Fibroblast of lung (primary cell): ENCODE measurements around the gene FBXL17. TPM values are rescaled to one million over a fixed set of nuclear protein-coding genes. Genes with fewer than 3 reads are reported as not detected.

Experiments
- DNase-seq, 2 donors: peaks; one replicate each; pipeline versions ENCODE4 v3.0.0 to v3.0.0-alpha.2; 2010; ENCODE audit warnings: low read depth in 2 of 2
- H2AFZ ChIP-seq: 2 replicates; pipeline ENCODE4 v1.5.1; 2012; ENCODE audit warnings: low read length, control low read depth, inconsistent platforms
- H3K27ac ChIP-seq: 2 replicates; pipeline ENCODE4 v1.5.1; 2011; ENCODE audit warnings: low read length, control low read depth; ENCODE audit not compliant: insufficient read depth
- H3K27me3 ChIP-seq: 2 replicates; pipeline ENCODE4 v1.5.1; 2011; ENCODE audit warnings: mild to moderate bottlenecking, low read length; ENCODE audit not compliant: control insufficient read depth, insufficient read depth
- H3K36me3 ChIP-seq: 2 replicates; pipeline ENCODE4 v1.5.1; 2011; ENCODE audit warnings: low read length; ENCODE audit not compliant: control insufficient read depth, insufficient read depth
- H3K4me1 ChIP-seq: 2 replicates; pipeline ENCODE4 v1.5.1; 2011; ENCODE audit warnings: low read length; ENCODE audit not compliant: control insufficient read depth, insufficient read depth; ENCODE audit errors: extremely low read depth
- H3K4me2 ChIP-seq: 2 replicates; pipeline ENCODE4 v1.5.1; 2011; ENCODE audit warnings: low read length, control low read depth; ENCODE audit not compliant: insufficient read depth; ENCODE audit errors: extremely low read depth
- H3K4me3 ChIP-seq, 4 experiments: fragments of 200-600 bp in 1 of 4; sonication (generic) in 1 of 4; replicated peaks in 1 of 4; 2 replicates each; pipeline ENCODE4 v1.5.1; 2011 to 2016; ENCODE audit warnings: low read length in 4 of 4, low read depth in 3 of 4, mild to moderate bottlenecking in 3 of 4, control low read depth in 2 of 4, inconsistent platforms in 1 of 4, mixed read lengths in 1 of 4; ENCODE audit not compliant: insufficient read depth in 1 of 4; ENCODE audit errors: control extremely low read depth in 1 of 4
- H3K79me2 ChIP-seq: 2 replicates; pipeline ENCODE4 v1.5.1; 2012; ENCODE audit warnings: mild to moderate bottlenecking, low read length, inconsistent platforms; ENCODE audit not compliant: control insufficient read depth, insufficient read depth
- H3K9ac ChIP-seq: 2 replicates; pipeline ENCODE4 v1.5.1; 2011; ENCODE audit warnings: mild to moderate bottlenecking, low read length, control low read depth; ENCODE audit not compliant: insufficient read depth
- H3K9me3 ChIP-seq: 2 replicates; pipeline ENCODE4 v1.5.1; 2012; ENCODE audit warnings: low read depth, low read length; ENCODE audit not compliant: control insufficient read depth, insufficient read depth
- H4K20me1 ChIP-seq: 2 replicates; pipeline ENCODE4 v1.5.1; 2011; ENCODE audit warnings: low read length; ENCODE audit not compliant: control insufficient read depth, insufficient read depth; ENCODE audit errors: extremely low read depth
- CTCF ChIP-seq, 2 donors: IDR thresholded peaks in 1 of 2; conservative IDR thresholded peaks in 1 of 2; 1 replicate in 1 of 2; 2 replicates in 1 of 2; pipeline ENCODE4 v1.5.1; 2011 to 2012; ENCODE audit warnings: low read length in 2 of 2, control low read depth in 1 of 2, inconsistent platforms in 1 of 2, low read depth in 1 of 2, mild to moderate bottlenecking in 1 of 2
- EZH2 ChIP-seq: IDR thresholded peaks from 2 replicates; pipeline ENCODE4 v1.5.1; 2012; ENCODE audit warnings: low read length, control low read depth, mild to moderate bottlenecking; ENCODE audit errors: missing control alignments
- polyA plus RNA-seq, 2 donors: library from polyadenylated mRNA; depleted of rRNA in 1 of 2; stranded (reverse) in 1 of 2; unstranded in 1 of 2; fragments of >200 nt; gene quantifications; 2 replicates each; pipeline ENCODE4 v1.2.1, GENCODE V29; 2011 to 2012; ENCODE audit warnings: missing spikeins in 1 of 2
- total RNA-seq: library from RNA; depleted of rRNA; stranded (reverse); fragments of >200 nt; gene quantifications from 2 replicates; pipeline ENCODE4 v1.2.1, GENCODE V29; 2014

FBXL17 gene
- total and polyA plus RNA-seq, 2 donors (not counting 1 experiment from before 2014, with no cell fraction given), result 7.1 to 8.3 TPM

- no peak overlapping the region for H2AFZ ChIP-seq
- no peak overlapping the region for H3K4me2 ChIP-seq
- H4K20me1 ChIP-seq, result no peaks in the 10 kb centered on the region
- no peaks in the 10 kb centered on the region for H3K9me3 ChIP-seq
- no peak overlapping the region for H3K9ac ChIP-seq
- no peaks in the 10 kb centered on the region for H3K79me2 ChIP-seq
- no peak for DNase-seq
- TF ChIP-seq EZH2, result no peak
- TF ChIP-seq CTCF (conservative IDR thresholded peaks at IDR 0.05 in 1 of 2, IDR thresholded peaks at IDR 0.05 in 1 of 2; ENCODE audit: low read depth in 1 of 2, low read length in 2 of 2), result no peak
- H3K4me1 ChIP-seq, result no peaks in the 10 kb centered on the region
- no peak overlapping the region for H3K27ac ChIP-seq
- no peaks in the 10 kb centered on the region for H3K27me3 ChIP-seq
- H3K36me3 ChIP-seq, result no peaks in the 10 kb centered on the region
- no peak overlapping the region for H3K4me3 ChIP-seq
Measured at GRCh38 chr5:107919969-107920368, 461.9 kb downstream of the FBXL17 start.

- Histone ChIP-seq H3K4me2 (no peak overlapping the region), H2AFZ (no peak overlapping the region), H3K36me3 (no peaks in the 10 kb centered on the region), H3K4me1 (no peaks in the 10 kb centered on the region), H3K9ac (no peak overlapping the region), H3K79me2 (no peaks in the 10 kb centered on the region), H3K4me3 (no peak overlapping the region), H3K9me3 (no peaks in the 10 kb centered on the region), H3K27me3 (no peaks in the 10 kb centered on the region), H4K20me1 (no peaks in the 10 kb centered on the region), H3K27ac (no peak overlapping the region)
- DNase-seq, result no peak
- no peak for TF ChIP-seq EZH2
- TF ChIP-seq CTCF (conservative IDR thresholded peaks at IDR 0.05 in 1 of 2, IDR thresholded peaks at IDR 0.05 in 1 of 2; ENCODE audit: low read depth in 1 of 2, low read length in 2 of 2), result no peak
Measured at GRCh38 chr5:107919361-107919760, 462.5 kb downstream of the FBXL17 start.

- H3K4me3 ChIP-seq, result no peak overlapping the region
- H3K4me2 ChIP-seq, result no peak overlapping the region
- H3K9me3 ChIP-seq, result no peaks in the 10 kb centered on the region
- TF ChIP-seq CTCF (conservative IDR thresholded peaks at IDR 0.05 in 1 of 2, IDR thresholded peaks at IDR 0.05 in 1 of 2; ENCODE audit: low read depth in 1 of 2, low read length in 2 of 2) (no peak), EZH2 (no peak)
- H3K27me3 ChIP-seq, result no peaks in the 10 kb centered on the region
- no peaks in the 10 kb centered on the region for H3K79me2 ChIP-seq
- no peaks in the 10 kb centered on the region for H3K4me1 ChIP-seq
- no peak overlapping the region for H3K27ac ChIP-seq
- no peak overlapping the region for H3K9ac ChIP-seq
- H2AFZ ChIP-seq, result no peak overlapping the region
- no peaks in the 10 kb centered on the region for H3K36me3 ChIP-seq
- DNase-seq, result peak in 1 of 2 donors; percentile 23
- no peaks in the 10 kb centered on the region for H4K20me1 ChIP-seq
Measured at GRCh38 chr5:107917983-107918382, 463.9 kb downstream of the FBXL17 start.
